Endothelial cell of umbilical vein (primary cell): Measurements from ENCODE around the gene CFAP99. TPM values are rescaled to one million over a fixed set of nuclear protein-coding genes. Genes with fewer than 3 reads are reported as not detected.

Source experiments
- BruUV-seq: library from RNA; stranded (reverse); fragments of 400-500 nt; replicated peaks from 2 replicates; lab custom pipeline; 2021; lab: Mats Ljungman, UMichigan
- CTCF ChIA-PET: fragments of 300-600, 350-600 bp; sonication (Branson Sonifier 250); formaldehyde crosslinking; loops from one replicate; lab custom pipeline; 2021; ENCODE audit warnings: antibody characterized with exemption, inconsistent platforms; lab: Charles Lee
- POLR2A ChIA-PET: fragments of 300-600, 350-600 bp; sonication (Branson Sonifier 250); formaldehyde crosslinking; loops from one replicate; lab custom pipeline; 2021; ENCODE audit warnings: antibody characterized with exemption, inconsistent platforms; lab: Charles Lee
- DNase-seq: peaks from one replicate; pipeline ENCODE4 v3.0.0-alpha.2; 2011; ENCODE audit warnings: low read depth, low spot score
- FAIRE-seq: peaks from 2 replicates; lab custom pipeline; 2011; peaks lifted over from hg19 to GRCh38; lab: Jason Lieb, UNC
- H2AFZ ChIP-seq: 2 replicates; pipeline ENCODE4 v1.6.0; 2012; ENCODE audit warnings: low read depth, low read length, control low read depth, inconsistent platforms
- H3K27ac ChIP-seq: 2 replicates; pipeline ENCODE4 v1.5.1; 2011; ENCODE audit warnings: low read depth, mild to moderate bottlenecking, control low read depth, low read length, moderate library complexity; ENCODE audit not compliant: insufficient read depth
- H3K27me3 ChIP-seq, 2 experiments: 2 replicates each; pipeline versions ENCODE4 v1.6.0 to v1.6.1; 2011; ENCODE audit warnings: low read length in 2 of 2, mixed read lengths in 1 of 2; ENCODE audit not compliant: control insufficient read depth in 2 of 2, insufficient read depth in 2 of 2
- H3K36me3 ChIP-seq, 2 experiments: 2 replicates in 1 of 2; 3 replicates in 1 of 2; pipeline ENCODE4 v1.5.1; 2011; ENCODE audit warnings: low read length in 2 of 2, mild to moderate bottlenecking in 1 of 2, moderate library complexity in 1 of 2; ENCODE audit not compliant: control insufficient read depth in 2 of 2, insufficient read depth in 2 of 2; ENCODE audit errors: extremely low read depth in 1 of 2
- H3K4me1 ChIP-seq: 3 replicates; pipeline ENCODE4 v1.5.1; 2011; ENCODE audit warnings: mild to moderate bottlenecking, low read length; ENCODE audit not compliant: control insufficient read depth, insufficient read depth; ENCODE audit errors: extremely low read depth
- H3K4me2 ChIP-seq: 2 replicates; pipeline ENCODE4 v1.6.1; 2011; ENCODE audit warnings: low read length, control low read depth, mixed read lengths; ENCODE audit not compliant: insufficient read depth
- H3K4me3 ChIP-seq, 3 experiments: fragments of 200-600 bp in 1 of 3; sonication (generic), shearing (Covaris generic) in 1 of 3; replicated peaks in 1 of 3; 2 replicates each; pipeline ENCODE4 v1.5.1; 2011 to 2016; ENCODE audit warnings: control low read depth in 3 of 3, low read length in 3 of 3, mild to moderate bottlenecking in 2 of 3, inconsistent platforms in 1 of 3, low read depth in 1 of 3, moderate library complexity in 1 of 3; ENCODE audit not compliant: insufficient read depth in 1 of 3
- H3K79me2 ChIP-seq: 2 replicates; pipeline ENCODE4 v1.6.0; 2012; ENCODE audit warnings: low read length, inconsistent platforms; ENCODE audit not compliant: control insufficient read depth, insufficient read depth
- H3K9ac ChIP-seq: replicated peaks from 2 replicates; pipeline ENCODE3; 2011; ENCODE audit warnings: low read length, control low read depth; ENCODE audit not compliant: insufficient read depth; ENCODE audit errors: extremely low read depth
- H3K9me1 ChIP-seq: replicated peaks from 3 replicates; pipeline ENCODE4 v1.6.0; 2011; ENCODE audit warnings: mild to moderate bottlenecking, low read length; ENCODE audit not compliant: control insufficient read depth, insufficient read depth; ENCODE audit errors: extremely low read depth
- H3K9me3 ChIP-seq: replicated peaks from 2 replicates; pipeline ENCODE4 v1.5.1; 2012; ENCODE audit warnings: low read length, inconsistent platforms; ENCODE audit not compliant: control insufficient read depth, insufficient read depth
- H4K20me1 ChIP-seq: replicated peaks from 2 replicates; pipeline ENCODE3; 2011; ENCODE audit warnings: mild to moderate bottlenecking, low read length; ENCODE audit not compliant: control insufficient read depth, insufficient read depth; ENCODE audit errors: extremely low read depth
- EZH2 ChIP-seq: IDR thresholded peaks from 2 replicates; pipeline ENCODE4 v1.6.1; 2012; ENCODE audit warnings: borderline replicate concordance, low read depth, mild to moderate bottlenecking, moderate library complexity, low read length, inconsistent platforms; ENCODE audit not compliant: severe bottlenecking
- FOS ChIP-seq: IDR thresholded peaks from 2 replicates; pipeline ENCODE4 v1.6.1; 2011; ENCODE audit warnings: mild to moderate bottlenecking, low read length, moderate library complexity, borderline replicate concordance; ENCODE audit not compliant: insufficient read depth
- GATA2 ChIP-seq: IDR thresholded peaks from 2 replicates; pipeline ENCODE4 v1.7.0; 2011; ENCODE audit warnings: low read depth, mild to moderate bottlenecking, moderate library complexity, mixed read lengths, low read length; ENCODE audit not compliant: insufficient read length, insufficient read depth
- JUN ChIP-seq: IDR thresholded peaks from 2 replicates; pipeline ENCODE4 v1.6.1; 2011; ENCODE audit warnings: borderline replicate concordance, low read depth; ENCODE audit not compliant: insufficient read length, insufficient read depth
- MYC ChIP-seq: IDR thresholded peaks from one replicate; pipeline ENCODE4 v1.6.1; 2011; ENCODE audit warnings: mild to moderate bottlenecking, low read depth, low read length
- POLR2A ChIP-seq: IDR thresholded peaks from 2 replicates; pipeline ENCODE4 v1.6.1; 2012; ENCODE audit warnings: low read depth, mild to moderate bottlenecking, control low read depth, low read length
- POLR2AphosphoS5 ChIP-seq: IDR thresholded peaks from 2 replicates; pipeline ENCODE4 v1.6.1; 2012; ENCODE audit warnings: low read depth, mild to moderate bottlenecking, control low read depth, low read length, moderate library complexity; ENCODE audit not compliant: insufficient read depth
- dilution Hi-C: fragments of 300-500 bp; cut with MboI; formaldehyde crosslinking; loops from one replicate; pipeline ENCODE4 v1.15.0; 2019; ENCODE audit warnings: low sequenced_read_pairs; ENCODE audit not compliant: extremely low pct_ligation_motif_present
- intact Hi-C: fragments of 100-400 bp; cut with micrococcal nuclease; formaldehyde crosslinking; loops from one replicate; pipeline ENCODE4 v1.10.0; 2022
- polyA plus RNA-seq, 4 experiments: library from polyadenylated mRNA; depleted of rRNA in 3 of 4; stranded (reverse) in 3 of 4; unstranded in 1 of 4; fragments of >200 nt; gene quantifications; 2 replicates each; pipeline versions ENCODE4 v1.2.1 to v1.2.3, GENCODE V29; 2011 to 2012; ENCODE audit warnings: missing spikeins in 1 of 4
- total RNA-seq: library from RNA; stranded (reverse); gene quantifications from 2 replicates; pipeline ENCODE4 v1.2.3, GENCODE V29; 2021
- TF ChIP-seq, protein P1 (sequence below), 2 donors: IDR thresholded peaks; 1 replicate in 1 of 2; 2 replicates in 1 of 2; pipeline ENCODE4 v1.5.1; 2011; ENCODE audit warnings: low read length in 2 of 2, mild to moderate bottlenecking in 2 of 2, moderate library complexity in 2 of 2, control low read depth in 1 of 2, inconsistent platforms in 1 of 2, low read depth in 1 of 2; ENCODE audit not compliant: insufficient read depth in 1 of 2; ENCODE audit errors: extremely low read depth in 1 of 2
- TF ChIP-seq, protein P2 (sequence below): IDR thresholded peaks from 2 replicates; pipeline ENCODE4 v1.6.1; 2011; ENCODE audit not compliant: insufficient read depth, insufficient read length

CFAP99 gene
- total and polyA plus RNA-seq, 2 donors (not counting 3 experiments of a cell fraction or from before 2014, with no cell fraction given) = 0.03 TPM; not detected in 1

DNA sequence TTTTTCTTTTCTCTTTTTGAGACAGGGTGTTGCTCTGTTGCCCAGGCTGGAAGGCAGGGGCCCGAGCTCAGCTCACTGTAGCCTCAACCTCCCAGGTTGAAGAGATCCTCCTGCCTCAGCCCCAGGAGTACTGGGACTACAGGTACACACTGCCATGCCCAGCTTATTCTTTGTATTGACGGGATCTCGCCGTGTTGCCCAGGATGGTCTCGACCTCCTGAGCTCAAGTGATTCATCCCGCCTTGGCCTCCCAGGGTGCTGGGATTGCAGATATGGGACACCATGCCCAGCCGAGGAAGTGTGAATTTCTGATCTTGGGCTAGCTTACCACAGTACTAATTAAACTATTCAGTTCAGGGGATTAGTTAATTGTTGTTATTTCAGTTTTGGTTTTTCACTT, 89.1 kb downstream of the CFAP99 start:
- H3K4me3 ChIP-seq = no peak overlapping the region
- TF ChIP-seq EZH2 (no peak), GATA2 (no peak), POLR2AphosphoS5 (no peak), JUN (no peak), MYC (no peak), FOS (no peak), POLR2A (no peak)
- TF ChIP-seq, protein P1, sequence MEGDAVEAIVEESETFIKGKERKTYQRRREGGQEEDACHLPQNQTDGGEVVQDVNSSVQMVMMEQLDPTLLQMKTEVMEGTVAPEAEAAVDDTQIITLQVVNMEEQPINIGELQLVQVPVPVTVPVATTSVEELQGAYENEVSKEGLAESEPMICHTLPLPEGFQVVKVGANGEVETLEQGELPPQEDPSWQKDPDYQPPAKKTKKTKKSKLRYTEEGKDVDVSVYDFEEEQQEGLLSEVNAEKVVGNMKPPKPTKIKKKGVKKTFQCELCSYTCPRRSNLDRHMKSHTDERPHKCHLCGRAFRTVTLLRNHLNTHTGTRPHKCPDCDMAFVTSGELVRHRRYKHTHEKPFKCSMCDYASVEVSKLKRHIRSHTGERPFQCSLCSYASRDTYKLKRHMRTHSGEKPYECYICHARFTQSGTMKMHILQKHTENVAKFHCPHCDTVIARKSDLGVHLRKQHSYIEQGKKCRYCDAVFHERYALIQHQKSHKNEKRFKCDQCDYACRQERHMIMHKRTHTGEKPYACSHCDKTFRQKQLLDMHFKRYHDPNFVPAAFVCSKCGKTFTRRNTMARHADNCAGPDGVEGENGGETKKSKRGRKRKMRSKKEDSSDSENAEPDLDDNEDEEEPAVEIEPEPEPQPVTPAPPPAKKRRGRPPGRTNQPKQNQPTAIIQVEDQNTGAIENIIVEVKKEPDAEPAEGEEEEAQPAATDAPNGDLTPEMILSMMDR (IDR thresholded peaks at IDR 0.05; ENCODE audit: extremely low read depth in 1 of 2, insufficient read depth in 1 of 2, low read depth in 1 of 2, low read length in 2 of 2) = no peak
- TF ChIP-seq, protein P2, sequence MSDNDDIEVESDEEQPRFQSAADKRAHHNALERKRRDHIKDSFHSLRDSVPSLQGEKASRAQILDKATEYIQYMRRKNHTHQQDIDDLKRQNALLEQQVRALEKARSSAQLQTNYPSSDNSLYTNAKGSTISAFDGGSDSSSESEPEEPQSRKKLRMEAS = no peak
- H3K27ac ChIP-seq = no peak overlapping the region
- dilution Hi-C loops = no loop called here
- no peak for DNase-seq
- no peak overlapping the region for H3K4me2 ChIP-seq
- no peaks in the 10 kb centered on the region for H3K9me1 ChIP-seq
- no TSS peak for BruUV-seq
- ChIA-PET CTCF (interaction anchor here (2.0 kb wide), 1 partner anchor 288 kb away, joined by 9 read pairs; no protein-coding TSS in a partner anchor), POLR2A (no interaction called here)
- intact Hi-C loops = no loop called here
- no peaks in the 10 kb centered on the region for H3K9me3 ChIP-seq
- H3K79me2 ChIP-seq = peaks cover 46% of the 10 kb centered on the region
- FAIRE-seq = no peak
- no peaks in the 10 kb centered on the region for H4K20me1 ChIP-seq
- H3K9ac ChIP-seq = no peak overlapping the region
- peaks cover 17 to 35% of the 10 kb centered on the region in 2 experiments for H3K36me3 ChIP-seq
- peaks cover 2% of the 10 kb centered on the region for H3K4me1 ChIP-seq
- no peaks in the 10 kb centered on the region for H3K27me3 ChIP-seq
- no peak overlapping the region for H2AFZ ChIP-seq
